Loucy (cell line): ENCODE data around the gene BEX2.

Experiments
- CTCF ChIP-seq: fragments of 200-600 bp; sonication (generic); conservative IDR thresholded peaks from 2 replicates; pipeline ENCODE4 v1.5.1; 2014; ENCODE audit warnings: mild to moderate bottlenecking, antibody characterized with exemption, low read length
- EZH2phosphoT487 ChIP-seq: fragments of 200-600 bp; IDR thresholded peaks from 2 replicates; pipeline ENCODE4 v1.6.1; 2018; ENCODE audit warnings: antibody characterized with exemption, mild to moderate bottlenecking, moderate library complexity, borderline replicate concordance

DNA sequence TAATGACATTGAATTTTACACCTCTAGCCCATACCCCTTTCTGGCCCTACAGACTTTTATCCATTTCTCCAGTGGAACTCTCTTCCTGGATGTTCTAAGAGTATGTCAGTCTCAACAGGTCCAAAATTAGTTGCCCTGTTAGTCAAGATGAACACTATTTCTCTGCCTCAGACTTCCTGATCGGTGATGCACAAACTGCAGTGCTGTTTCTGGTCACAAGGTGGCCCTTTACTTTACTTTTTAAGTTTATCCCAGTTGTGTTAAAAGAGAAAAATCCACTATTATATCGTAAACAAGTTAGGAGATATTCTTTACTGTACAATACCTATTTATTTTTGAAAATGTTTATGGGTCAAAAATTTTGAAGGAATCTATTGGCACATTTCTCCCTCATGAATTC, 32.3 kb upstream of the BEX2 start:
- TF ChIP-seq CTCF = peak; percentile 67
- no peak for TF ChIP-seq EZH2phosphoT487
